Adrenal gland (tissue), 19 donors: ENCODE results near the gene OTOP1. TPM values are rescaled to one million over a fixed set of nuclear protein-coding genes. Genes with fewer than 3 reads are reported as not detected.

Source experiments
- DNase-seq, 7 donors: peaks; one replicate each; pipeline ENCODE4 v3.0.0-alpha.2; 2019 to 2020
- H3K27ac ChIP-seq, 5 donors: fragments of 200-600 bp; sonication (generic) in 4 of 5; 1 replicate in 3 of 5; 2 replicates in 2 of 5; pipeline versions ENCODE4 v1.5.1 to v1.8.0; 2016 to 2020; ENCODE audit warnings: mild to moderate bottlenecking in 1 of 5
- H3K27me3 ChIP-seq: fragments of 200-600 bp; 2 replicates; pipeline ENCODE4 v1.8.0; 2021
- H3K36me3 ChIP-seq, 2 donors: fragments of 200-600 bp; replicated peaks in 1 of 2; 1 replicate in 1 of 2; 2 replicates in 1 of 2; pipeline versions ENCODE4 v1.5.1 to v1.8.0; 2018 to 2022
- H3K4me1 ChIP-seq, 2 donors: fragments of 200-600 bp; replicated peaks in 1 of 2; 1 replicate in 1 of 2; 2 replicates in 1 of 2; pipeline versions ENCODE4 v1.5.1 to v1.8.0; 2018 to 2021
- H3K4me3 ChIP-seq, 4 donors: fragments of 200-600 bp; sonication (generic) in 3 of 4; one replicate each; pipeline ENCODE4 v1.5.1; 2016 to 2018
- H3K9me3 ChIP-seq, 3 donors: fragments of 200-600 bp; sonication (generic) in 1 of 3; replicated peaks in 1 of 3; 1 replicate in 2 of 3; 2 replicates in 1 of 3; pipeline versions ENCODE4 v1.5.1 to v1.8.0; 2016 to 2021
- CTCF ChIP-seq, 6 experiments: fragments of 450-650 bp in 4 of 6; fragments of 200-600 bp in 2 of 6; sonication (generic) in 1 of 6; IDR thresholded peaks; 1 replicate in 5 of 6; 2 replicates in 1 of 6; pipeline versions ENCODE4 v1.5.1 to v1.8.0; 2016 to 2021; ENCODE audit warnings: antibody characterized with exemption in 6 of 6, mild to moderate bottlenecking in 2 of 6, moderate library complexity in 1 of 6
- POLR2A ChIP-seq, 2 donors: fragments of 450-650 bp; IDR thresholded peaks; one replicate each; pipeline ENCODE4 v1.6.1; 2017; ENCODE audit warnings: antibody characterized with exemption in 2 of 2, mild to moderate bottlenecking in 2 of 2, moderate library complexity in 1 of 2
- WGBS, 4 donors: extraction: QIAGEN DNeasy Blood & Tissue Kit in 2 of 4; methylation state at CpG; one replicate each; pipeline versions ENCODE4 v1.1.5 to v1.1.7; 2013 to 2017; 5-methylcytosine and 5-hydroxymethylcytosine counted together
- intact Hi-C, 2 donors: fragments of 100-400 bp; cut with DNase I; formaldehyde crosslinking; loops; one replicate each; pipeline versions ENCODE4 v1.14.1 to v1.15.0; 2022 to 2023
- long read RNA-seq, 10 donors: library from polyadenylated mRNA in 3 of 10; unstranded in 2 of 10; stranded (forward) in 1 of 10; transcript quantifications; one replicate each; pipeline ENCODE4 v2.0.0 and lab custom pipeline, GENCODE V29; 2021 to 2026
- polyA plus RNA-seq, 3 donors: library from polyadenylated mRNA; stranded (reverse); fragments of 200-250 nt in 2 of 3; fragments of 350-450 nt in 1 of 3; fragmentation: Illumina TruSeq in 1 of 3; extraction: RNeasy Lipid Tissue Mini Kit (QIAGEN cat#74804) in 1 of 3; gene quantifications; one replicate each; pipeline ENCODE4 v1.2.3, GENCODE V29; 2013 to 2014
- total RNA-seq, 9 donors: library from RNA; depleted of rRNA in 4 of 9; stranded (reverse); fragments of >200 nt in 4 of 9; fragments of 120-200 nt in 1 of 9; fragmentation: NEBNext Ultra II Directional in 1 of 9; extraction: Animal tissue kit (Norgen Biotek cat#: 25700) in 1 of 9; gene quantifications; one replicate each; pipeline versions ENCODE4 v1.1.0 to v1.2.4, GENCODE V29; 2013 to 2023
- donor health status: healthy with polysubstance abuse.
- donor health status: Bipolar disorder and iron deficiency.
- donor health status: DM: yes; HTN: yes; CAD: no.
- donor health status: DM: no; HTN: no; CAD: no.
- donor health status: DM: no; HTN: no; CAD: no.
- donor health status: DM: yes; HTN: yes; CAD: no.

The OTOP1 gene
- total RNA-seq, result not detected
- not detected for polyA plus RNA-seq
- long read RNA-seq, donor 1, result 0 reads
- long read RNA-seq, donor 2, result 0 reads
- long read RNA-seq, donor 3, result 0 reads
- long read RNA-seq, donor 4, result 0 reads
- long read RNA-seq, donor 5, result 0 reads
- long read RNA-seq, donor 6, result 0 reads
- long read RNA-seq, donor 7, result 0 reads
- long read RNA-seq, donor 8, result 0 reads
- long read RNA-seq, donor 9, result 0 reads
- long read RNA-seq, donor 10, result 0 reads

- TF ChIP-seq POLR2A (IDR thresholded peaks at IDR 0.05) (no peak), CTCF (IDR thresholded peaks at IDR 0.05) (no peak)
- H3K27me3 ChIP-seq, result peaks cover 31% of the 10 kb centered on the region
- DNase-seq, result no peak
- H3K4me1 ChIP-seq, result no peaks in the 10 kb centered on the region
- H3K9me3 ChIP-seq, result no peaks in the 10 kb centered on the region
- H3K27ac ChIP-seq, result no peak within 1 kb of the TSS
- intact Hi-C loops, result no loop called here
- WGBS, 4 donors, result 0 to 14% (median 10%) methylated on average over 7 to 82 of the region's 82 CpGs
- H3K4me3 ChIP-seq, result no peak within 1 kb of the TSS
- no peaks in the 10 kb centered on the region for H3K36me3 ChIP-seq
Measured at GRCh38 chr4:4226606-4227438, at the start of gene OTOP1. Gene OTOP1 (minus strand): TSS chr4:4226929. CDS start chr4:4226864, 65 bp downstream.

GRCh38 chr4:4274226-4274625 lies 47.5 kb upstream of the OTOP1 start:
- 91 to 98% (median 94%) methylated on average over 14 of the region's 14 CpGs for WGBS, 4 donors
- peaks cover 0 to 41% of the 10 kb centered on the region in 2 donors for H3K36me3 ChIP-seq
- H3K27ac ChIP-seq, result no peak overlapping the region
- no peaks in the 10 kb centered on the region for H3K4me1 ChIP-seq
- DNase-seq, result no peak
- no peaks in the 10 kb centered on the region for H3K27me3 ChIP-seq
- no peak overlapping the region for H3K4me3 ChIP-seq
- intact Hi-C loops, result no loop called here
- H3K9me3 ChIP-seq, result no peaks in the 10 kb centered on the region
- TF ChIP-seq CTCF (IDR thresholded peaks at IDR 0.05) (no peak), POLR2A (IDR thresholded peaks at IDR 0.05) (no peak)

GRCh38 chr4:4271912-4272311 lies 45.2 kb upstream of the OTOP1 start:
- Histone ChIP-seq H3K27me3 (no peaks in the 10 kb centered on the region), H3K27ac (no peak overlapping the region), H3K36me3 (peaks cover 0 to 30% of the 10 kb centered on the region in 2 donors), H3K9me3 (no peaks in the 10 kb centered on the region), H3K4me3 (no peak overlapping the region), H3K4me1 (no peaks in the 10 kb centered on the region)
- no peak for TF ChIP-seq CTCF (IDR thresholded peaks at IDR 0.05)
- TF ChIP-seq POLR2A (IDR thresholded peaks at IDR 0.05), result no peak
- WGBS, 4 donors, result 82 to 93% (median 83%) methylated on average over 10 of the region's 10 CpGs
- DNase-seq, result peak in 1 of 7 donors; percentile 9
- intact Hi-C loops, result no loop called here

GRCh38 chr4:4270529-4270928 lies 43.8 kb upstream of the OTOP1 start:
- intact Hi-C loops, result no loop called here
- Histone ChIP-seq H3K36me3 (peaks cover 0 to 30% of the 10 kb centered on the region in 2 donors), H3K4me3 (no peak overlapping the region), H3K4me1 (no peaks in the 10 kb centered on the region), H3K9me3 (no peaks in the 10 kb centered on the region), H3K27ac (no peak overlapping the region), H3K27me3 (no peaks in the 10 kb centered on the region)
- TF ChIP-seq POLR2A (IDR thresholded peaks at IDR 0.05) (no peak), CTCF (IDR thresholded peaks at IDR 0.05) (no peak)
- 75 to 91% (median 79%) methylated on average over 4 of the region's 4 CpGs for WGBS, 4 donors
- no peak for DNase-seq
